HG03520 (cell line): ENCODE results near the gene ZNF487.
"Not testable (repeated sequence)": the region's sequence is repeated elsewhere in the genome, so short reads cannot be mapped to it uniquely, and the experiment has no call there.

Experiments used
- ATAC-seq: cut with Tn5 transposase; IDR thresholded peaks from one replicate; pipeline ENCODE4 v1.9.1; 2021; ENCODE audit warnings: mild to moderate bottlenecking, moderate library complexity; ENCODE audit not compliant: unreplicated experiment

Gene ZNF487

DNA sequence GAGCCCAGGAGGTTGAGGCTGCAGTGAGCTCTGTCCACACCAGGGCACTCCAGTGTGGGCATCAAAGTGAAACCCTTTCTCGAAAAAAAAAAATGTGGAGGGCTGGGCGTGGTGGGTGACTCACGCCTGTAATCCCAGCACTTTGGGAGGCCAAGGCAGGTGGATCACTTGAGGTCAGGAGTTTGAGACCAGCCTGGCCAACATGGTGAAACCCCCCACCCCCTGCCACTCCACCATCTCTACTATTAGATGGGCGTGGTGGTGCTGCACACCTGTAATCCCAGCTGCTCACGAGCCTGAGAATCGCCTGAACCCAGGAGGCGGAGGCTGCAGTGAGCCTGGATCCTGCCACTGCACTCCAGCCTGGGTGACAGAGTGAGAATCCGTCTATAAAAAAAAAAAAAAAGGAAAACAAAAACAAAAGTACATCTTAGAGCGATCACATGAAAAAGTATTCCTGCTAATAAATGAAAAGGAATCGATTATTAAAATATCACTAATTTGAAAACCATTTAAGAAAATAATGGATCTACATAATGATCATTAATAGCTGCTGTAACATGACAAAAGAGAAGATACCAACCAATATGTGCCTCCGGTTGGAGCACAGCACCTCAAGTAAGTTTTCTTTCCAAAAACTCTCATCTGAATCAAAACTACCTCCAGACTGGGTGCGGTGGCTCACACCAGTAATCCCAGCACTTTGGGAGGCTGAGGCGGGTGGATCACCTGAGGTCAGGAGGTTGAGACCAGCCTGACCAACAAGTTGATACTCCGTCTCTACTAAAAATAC lies 32.8 kb upstream of the ZNF487 start:
- ATAC-seq: no peak

DNA sequence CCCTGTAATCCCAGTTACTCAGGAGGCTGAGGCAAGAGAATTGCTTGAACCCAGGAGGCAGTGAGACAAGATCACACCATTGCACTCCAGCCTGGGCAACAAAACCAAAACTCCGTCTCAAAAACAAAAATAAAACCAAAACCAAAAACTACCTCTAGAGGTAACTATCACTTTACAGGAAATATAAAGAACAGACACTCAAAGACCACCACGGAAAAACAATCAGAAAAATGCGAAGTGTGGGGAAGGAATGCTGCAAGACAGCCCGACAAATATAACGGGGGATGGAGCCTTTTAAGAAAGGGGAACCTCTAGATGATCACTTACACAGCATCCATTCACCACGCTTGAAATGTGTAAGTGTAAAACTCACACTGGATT lies 32.2 kb upstream of the ZNF487 start:
- ATAC-seq: no peak

DNA sequence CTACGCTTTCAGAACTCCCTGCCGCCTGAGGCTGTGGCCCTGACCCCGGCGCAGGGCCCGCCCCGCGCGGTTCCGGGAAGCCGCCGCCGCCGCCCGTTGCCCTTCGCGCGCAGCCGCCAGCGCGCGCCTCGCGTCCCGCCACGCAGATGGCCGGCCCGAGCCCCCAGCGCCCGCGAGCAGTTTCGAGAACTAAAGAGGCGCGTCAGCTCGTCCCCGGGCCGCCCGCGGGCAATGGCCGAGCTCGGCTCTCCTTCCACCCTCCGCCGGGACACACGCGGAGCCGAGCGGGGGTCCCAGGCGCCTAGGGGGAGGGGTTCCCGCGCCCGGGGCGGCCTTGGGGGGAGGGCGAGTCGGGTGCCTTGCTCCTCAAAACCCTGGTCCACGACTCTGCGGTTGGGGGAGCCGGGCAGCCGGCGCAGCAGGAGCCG lies 29.7 kb upstream of the ZNF487 start:
- peak; percentile 11 for ATAC-seq

DNA sequence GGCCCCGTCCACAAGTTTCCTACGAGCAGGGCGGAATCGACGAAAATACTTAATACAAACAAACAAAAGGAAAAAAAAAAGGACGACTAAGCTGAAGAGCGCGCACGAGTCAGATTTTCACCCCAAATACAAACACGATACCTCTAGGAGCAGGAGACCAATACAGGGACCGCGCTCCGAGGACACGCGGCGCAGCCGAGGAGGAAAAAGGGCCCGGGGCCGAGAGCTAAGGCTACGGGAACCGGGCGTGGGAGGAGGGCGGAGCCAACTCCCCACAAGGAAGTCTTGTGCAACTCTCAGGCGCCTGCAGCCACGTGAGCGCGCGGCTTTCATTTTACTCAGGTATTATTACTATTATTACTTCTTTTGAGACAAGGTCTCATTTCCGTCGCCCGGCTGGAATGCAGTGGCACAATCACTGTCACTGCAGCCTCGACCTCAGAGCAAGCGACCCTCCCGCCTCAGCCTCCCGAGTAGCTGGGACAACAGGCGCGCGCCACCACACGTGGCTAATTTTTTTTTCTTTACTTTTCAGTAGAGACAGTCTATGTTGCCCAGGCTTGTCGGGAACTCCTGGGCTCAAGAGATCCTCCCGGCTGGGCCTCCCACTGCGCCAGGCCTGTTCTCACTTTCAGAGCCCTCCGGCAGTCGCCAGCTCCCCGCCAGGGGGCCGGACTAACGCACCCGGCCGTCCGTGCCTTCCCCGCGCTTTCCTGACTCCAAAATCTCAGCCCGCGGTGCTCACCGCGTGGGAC lies 29.2 kb upstream of the ZNF487 start:
- peak; percentile 37 for ATAC-seq

DNA sequence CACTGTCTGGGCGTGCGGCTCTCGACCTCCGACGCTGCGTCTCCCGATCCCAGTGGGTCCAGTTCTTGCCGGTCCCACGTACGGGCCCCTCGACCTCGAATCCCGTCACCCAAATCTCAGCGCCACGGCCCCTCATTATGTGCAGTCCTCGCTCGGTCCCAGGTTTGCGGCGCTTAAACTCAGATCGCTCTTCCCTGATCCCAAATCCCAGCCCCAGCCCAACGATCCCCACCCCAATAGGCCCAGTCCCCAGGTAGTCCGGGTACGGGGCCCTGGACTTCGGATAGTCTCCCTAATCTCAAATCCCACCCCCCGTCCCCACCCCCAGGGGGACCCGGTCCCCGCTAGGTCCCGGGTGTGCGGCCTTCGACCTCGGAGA lies 28.6 kb upstream of the ZNF487 start:
- no peak for ATAC-seq

DNA sequence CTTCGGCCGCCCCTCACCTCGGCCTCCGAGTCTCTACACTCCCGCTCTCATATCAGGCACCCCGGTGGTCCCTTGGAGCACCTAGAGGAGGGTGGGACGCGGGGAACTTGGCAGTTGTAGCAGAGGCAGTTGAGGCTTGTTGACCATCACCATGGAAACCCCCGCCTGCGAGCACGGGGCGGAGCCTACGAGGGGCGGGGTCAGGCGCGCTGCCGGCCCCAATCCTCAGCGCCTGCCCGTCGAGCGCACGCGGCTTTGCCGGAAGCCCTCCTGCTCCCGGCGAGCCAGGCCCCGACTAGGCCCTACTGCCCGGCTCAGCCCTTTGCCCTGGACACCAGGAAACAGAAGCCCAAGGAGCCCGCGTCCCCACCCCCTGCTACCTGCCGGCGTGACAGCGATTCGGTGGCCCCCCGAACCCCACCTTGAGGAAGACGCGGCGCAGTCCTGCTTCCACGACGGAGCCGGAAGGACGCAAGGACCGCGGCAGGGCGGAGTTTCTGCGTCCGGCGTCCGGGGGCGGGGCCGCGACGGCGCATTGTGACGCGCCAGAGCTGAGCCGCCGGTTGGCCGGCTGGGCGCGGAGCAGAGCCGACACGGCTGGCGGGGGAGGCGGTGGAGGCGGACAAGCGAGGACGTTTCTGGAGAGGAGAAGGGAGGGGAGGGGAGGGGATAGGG lies 28.1 kb upstream of the ZNF487 start, which contains the start of gene HNRNPF:
Gene HNRNPF, minus strand, starts transcription at position 477 of the 675 bp plus-strand sequence. CDS start 21,302 bp downstream, outside the sequence.
- peak; percentile 61 for ATAC-seq

DNA sequence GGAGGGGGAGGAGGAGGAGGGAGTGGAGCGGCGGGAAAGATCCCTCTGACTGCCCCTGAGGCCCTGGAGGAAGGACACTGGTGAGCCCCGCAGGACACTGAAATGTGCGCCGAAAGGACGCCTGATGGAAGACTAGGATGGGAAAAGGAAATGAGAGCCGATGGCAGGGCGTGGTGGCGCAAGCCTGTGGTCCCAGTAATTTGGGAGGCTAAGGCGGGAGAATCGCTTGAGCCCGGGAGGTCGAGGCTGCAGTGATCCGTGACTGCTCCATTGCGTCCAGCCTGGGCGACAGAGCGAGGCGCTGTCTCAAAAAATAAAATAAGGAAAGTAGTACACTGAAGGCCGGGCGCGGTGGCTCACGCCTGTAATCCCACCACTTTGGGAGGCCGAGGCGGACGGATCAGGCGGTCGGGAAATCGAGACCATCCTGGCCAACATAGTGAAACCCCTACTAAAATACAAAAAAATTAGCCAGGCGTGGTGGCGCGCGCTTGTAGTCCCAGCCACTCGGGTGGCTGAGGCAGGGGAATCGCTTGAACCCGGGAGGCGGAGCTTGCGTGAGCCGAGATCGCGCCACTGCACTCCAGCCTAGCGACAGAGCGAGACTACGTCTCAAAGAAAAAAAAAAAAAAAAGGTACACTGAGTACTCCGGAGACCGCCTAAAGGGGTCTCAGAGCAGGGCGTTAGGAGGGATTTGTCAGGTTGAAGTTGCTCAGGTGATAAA lies 27.4 kb upstream of the ZNF487 start:
- no peak for ATAC-seq

DNA sequence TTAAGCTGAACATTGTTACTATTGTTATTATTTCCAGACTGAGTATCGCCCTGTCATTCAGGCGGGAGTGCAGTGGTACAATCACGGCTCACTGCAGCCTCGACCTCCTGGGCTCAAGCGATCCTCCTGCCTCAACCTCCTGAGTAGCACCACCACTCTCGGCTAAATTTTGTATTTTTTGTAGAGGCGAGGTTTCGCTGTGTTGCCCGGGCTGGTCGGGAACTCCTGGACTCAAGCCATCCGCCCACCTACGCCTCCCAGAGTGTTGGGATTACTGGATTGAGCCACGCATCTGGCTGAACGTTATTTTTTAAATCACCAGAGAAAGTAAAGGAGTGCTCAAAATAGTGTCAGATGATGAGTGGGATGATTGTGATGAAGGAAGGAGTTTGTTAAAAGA lies 26.6 kb upstream of the ZNF487 start:
- ATAC-seq: no peak

DNA sequence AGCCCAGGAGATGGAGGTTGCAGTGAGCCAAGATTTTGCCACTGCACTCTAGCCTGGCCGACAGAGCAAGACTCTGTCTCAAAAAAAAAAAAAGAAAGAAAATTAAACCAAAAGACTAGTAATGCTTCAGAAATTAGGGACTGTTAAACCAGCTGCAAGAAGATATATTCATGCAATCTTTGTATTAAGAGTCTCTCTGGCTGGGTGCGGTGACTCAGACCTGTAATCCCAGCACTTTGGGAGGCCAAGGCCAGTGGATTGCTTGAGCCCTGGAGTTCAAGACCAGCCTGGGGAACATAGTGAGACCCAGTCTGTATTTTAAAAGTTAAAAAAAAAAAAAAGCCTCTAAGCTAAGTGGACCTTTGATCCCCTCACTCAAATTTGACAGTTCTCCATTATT lies 25.4 kb upstream of the ZNF487 start:
- ATAC-seq: no peak

DNA sequence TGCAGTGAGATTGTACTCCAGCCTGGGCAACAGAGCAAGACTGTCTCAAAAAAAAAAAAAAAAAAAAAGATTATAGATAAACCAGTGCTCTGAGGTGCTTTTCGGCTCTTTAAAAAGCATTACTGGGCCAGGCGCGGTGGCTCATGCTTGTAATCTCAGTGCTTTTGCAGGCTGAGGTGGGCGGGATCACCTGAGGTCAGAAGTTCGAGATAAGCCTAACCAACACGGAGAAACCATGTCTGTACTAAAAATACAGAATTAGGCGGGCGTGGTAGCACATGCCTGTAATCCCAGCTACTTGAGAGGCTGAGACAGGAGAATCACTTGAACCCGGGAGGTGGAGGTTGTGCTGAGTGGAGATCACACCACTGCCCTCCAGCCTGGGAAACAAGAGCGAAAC lies 21.4 kb upstream of the ZNF487 start:
- ATAC-seq: no peak

DNA sequence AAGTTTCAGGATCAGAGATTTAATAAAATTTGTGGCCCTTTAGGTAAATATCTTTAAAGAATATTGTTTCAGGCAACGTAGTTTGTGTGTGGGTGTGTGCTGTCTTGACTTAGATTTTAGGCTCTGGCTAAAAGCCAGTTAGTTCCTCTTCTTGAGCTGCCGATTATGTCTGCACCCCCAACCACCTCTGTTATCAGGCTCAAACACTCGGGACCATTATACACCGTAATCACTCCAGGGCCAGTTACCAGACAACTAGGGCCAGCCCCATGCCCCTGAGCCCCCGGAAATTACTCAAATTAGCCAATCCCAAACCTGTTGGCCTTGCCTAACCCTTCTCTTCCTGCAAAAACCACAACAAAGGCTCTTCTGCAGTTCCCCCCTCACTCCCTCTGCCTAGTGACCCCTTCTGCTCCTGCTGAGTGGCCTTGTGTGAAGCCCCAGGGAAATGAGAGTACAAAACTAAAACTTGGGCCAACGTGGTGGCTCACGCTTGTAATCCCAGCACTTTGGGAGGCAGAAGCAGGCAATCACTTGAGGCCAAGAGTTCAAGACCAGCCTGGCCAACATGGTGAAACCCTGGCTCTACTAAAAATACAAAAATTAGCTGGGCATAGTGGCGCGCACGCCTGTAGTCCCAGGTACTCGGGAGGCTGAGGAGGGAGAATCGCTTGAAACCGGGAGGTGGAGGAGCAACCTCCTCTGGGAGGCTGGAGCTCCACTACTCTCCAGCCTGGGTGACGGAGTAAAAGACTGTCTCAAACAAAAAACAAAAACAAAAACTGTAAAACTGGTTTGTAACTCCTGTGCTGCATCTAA lies 18.8 kb upstream of the ZNF487 start:
- ATAC-seq: peak; percentile 39

DNA sequence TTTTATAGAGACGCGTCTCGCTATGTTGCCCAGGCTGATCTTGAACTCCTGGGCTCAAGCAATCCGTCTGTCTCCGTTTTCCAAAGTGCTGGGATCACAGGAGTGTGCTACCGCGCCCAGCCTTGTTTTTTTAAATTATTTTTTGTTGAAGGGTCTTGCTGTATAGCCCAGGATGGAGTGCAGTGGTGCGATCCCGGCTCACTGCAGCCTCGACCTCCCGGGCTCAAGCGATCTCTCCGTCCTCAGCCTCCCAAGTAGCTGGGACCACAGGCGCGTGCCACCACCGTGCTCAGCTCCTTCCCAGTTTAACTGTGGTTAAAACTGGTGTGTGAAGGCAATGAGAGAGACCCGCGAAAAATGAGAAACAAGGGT lies 16.9 kb upstream of the ZNF487 start:
- ATAC-seq: no peak

DNA sequence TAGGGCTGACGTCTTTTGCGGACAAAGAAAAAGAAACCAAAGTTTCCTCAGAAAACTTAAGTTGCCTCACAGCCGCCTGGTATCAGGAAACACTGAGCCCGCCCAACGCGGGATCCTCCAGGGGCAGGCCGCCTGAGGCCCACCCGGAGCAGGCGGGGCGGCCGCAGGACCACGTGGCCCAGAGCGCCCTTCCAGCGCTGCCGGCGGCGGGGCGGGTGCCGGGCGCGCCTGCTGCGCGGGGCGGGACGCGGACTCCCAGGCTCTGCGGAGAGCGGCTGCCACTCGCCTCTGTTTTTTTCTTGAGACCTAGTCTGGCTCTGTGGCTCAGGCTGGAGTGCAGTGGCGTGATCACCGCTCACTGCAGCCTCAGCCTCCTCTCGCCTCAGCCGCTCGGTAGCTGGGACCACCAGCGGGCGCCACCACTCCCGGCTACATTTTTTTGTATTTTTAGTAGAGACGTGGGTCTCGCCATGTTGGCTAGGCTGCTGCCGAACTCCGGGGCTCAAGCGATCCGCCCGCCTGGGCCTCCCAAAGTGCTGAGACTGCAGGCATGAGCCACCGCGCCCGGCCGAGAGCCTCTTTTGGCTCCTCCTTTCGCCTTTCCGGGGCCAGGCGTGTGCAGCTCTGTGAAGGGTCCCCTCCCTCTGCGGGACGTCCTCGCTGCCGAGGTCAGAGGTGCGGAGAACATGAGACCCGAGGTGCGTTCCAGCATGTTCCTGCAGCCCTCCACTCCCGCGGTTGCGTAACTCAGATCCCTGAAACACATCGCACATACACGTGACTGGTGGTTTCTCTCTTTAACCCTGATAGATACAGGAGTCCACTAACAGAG lies 16.3 kb upstream of the ZNF487 start:
- peak; percentile 72 for ATAC-seq

DNA sequence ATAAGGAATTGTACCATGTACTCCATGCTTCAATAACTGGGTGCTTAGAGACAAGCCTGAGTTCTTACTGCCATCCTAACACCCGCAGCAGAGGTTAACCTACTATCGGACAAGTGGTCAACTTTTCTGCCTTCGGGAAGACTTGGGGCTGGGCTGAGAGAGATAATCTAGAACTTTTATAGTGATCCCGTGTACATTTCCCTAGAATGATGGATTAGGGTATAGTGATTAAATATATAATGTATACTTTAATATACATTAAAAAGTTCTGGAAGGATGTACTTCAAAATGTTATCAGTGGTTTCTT lies 15.8 kb upstream of the ZNF487 start:
- ATAC-seq: no peak

DNA sequence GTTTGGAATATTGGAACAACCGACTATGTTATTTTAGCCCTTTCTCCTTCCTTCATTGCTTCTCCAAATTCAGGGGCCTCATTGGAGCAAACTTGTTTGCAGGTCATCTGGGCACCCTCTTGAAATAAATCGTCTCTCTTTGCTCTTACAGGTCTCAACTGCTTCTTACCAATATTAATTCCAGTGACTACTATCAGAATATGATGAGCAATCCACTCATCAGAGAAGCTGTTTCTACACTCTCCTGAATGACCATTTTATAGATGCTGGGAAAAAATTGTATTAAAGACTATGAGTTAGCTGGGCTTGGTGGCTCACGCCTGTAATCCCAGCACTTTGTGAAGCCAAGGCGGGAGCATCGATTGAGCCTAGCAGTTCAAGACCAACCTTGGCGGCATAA lies 15.4 kb upstream of the ZNF487 start:
- no peak for ATAC-seq

DNA sequence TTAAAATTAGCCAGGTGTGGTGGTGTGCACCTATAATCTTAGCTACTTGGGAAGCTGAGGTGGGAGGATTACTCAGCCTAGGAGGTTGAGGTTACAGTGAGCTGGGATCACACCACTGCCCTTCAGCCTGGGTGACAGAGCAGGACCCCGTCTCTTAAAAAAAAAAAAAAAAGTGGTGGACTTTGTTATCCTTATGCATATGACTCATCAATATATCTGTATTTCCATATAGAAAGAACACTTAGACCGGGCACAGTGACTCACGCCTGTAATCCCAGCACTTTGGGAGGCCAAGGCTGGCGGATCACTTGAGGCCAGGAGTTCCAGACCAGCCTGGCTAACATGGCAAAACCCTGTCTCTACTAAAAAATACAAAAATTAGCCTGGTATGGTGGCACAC lies 15.0 kb upstream of the ZNF487 start:
- not testable (repeated sequence) for ATAC-seq

DNA sequence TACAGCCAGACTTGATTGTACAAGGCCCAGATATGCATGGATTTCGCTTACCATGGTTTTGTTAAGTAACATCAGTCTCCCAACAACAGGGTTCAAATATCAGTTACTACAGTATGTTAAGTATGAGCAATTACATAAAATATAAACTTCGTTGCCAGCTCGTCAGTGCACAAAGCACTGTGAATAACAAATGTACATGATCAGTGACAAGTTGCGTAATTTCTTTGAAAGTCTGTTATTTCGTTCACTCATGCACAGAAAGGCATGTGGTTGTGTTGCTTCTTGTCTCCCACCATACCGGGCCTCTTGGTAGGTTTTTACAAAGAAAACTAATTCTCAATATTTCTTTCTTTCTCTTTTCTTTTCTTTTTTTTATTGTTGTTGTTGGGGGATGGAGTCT lies 12.5 kb upstream of the ZNF487 start:
- ATAC-seq: no peak

DNA sequence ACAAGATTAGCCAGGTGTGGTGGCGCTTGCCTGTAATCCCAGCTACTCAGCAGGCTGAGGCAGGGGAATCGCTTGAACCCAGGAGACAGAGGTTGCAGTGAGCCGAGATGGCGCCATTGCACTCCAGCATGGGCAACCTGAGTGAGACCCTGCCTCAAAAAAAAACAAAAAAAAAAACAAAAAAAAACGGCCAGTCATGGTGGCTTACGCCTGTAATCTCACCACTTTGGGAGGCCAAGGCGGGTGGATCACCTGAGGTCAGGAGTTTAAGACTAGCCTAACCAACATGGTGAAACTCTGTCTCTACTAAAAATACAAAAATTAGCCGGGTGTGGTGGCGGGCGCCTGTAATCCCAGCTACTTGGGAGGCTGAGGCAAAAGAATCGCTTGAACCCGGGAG lies 10.4 kb upstream of the ZNF487 start:
- not testable (repeated sequence) for ATAC-seq

DNA sequence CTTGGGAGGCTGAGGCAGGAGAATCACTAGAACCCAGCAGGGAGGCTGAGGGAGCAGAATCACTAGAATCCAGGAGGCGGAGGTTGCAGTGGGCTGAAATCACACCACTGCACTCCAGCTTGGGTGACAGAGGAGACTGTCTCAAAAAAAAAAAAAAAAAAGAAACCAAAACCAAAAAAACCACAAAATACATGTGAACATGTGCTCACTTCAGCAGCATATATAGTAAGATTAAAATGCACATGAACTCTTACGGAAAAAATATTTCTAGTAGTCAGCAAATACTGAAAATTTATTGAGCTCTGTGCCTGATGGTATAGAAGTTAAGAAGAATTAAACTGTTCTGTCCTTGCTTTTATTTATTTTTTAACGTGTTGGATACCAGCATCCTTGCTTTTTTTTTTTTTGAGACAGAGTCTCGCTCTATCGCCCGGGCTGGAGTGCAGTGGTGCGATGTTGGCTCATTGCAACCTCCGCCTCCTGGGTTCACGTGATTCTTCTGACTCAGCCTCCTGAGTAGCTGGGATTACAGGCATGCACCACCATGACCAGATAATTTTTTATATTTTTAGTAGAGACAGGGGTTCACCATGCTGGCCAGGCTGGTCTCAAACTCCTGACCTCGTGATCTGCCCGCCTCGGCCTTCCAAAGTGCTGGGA lies 9.6 kb upstream of the ZNF487 start:
- no peak for ATAC-seq
